SK-N-MC (cell line): ENCODE measurements around the gene FUT8.

Experiments used
- EZH2 ChIP-seq: fragments of 200-600 bp; sonication (generic); IDR thresholded peaks from one replicate; pipeline ENCODE4 v1.6.1; 2017; ENCODE audit warnings: antibody characterized with exemption
- FOXP2 ChIP-seq: optimal IDR thresholded peaks from 2 replicates; pipeline ENCODE3; 2011; ENCODE audit warnings: mild to moderate bottlenecking, moderate library complexity; ENCODE audit not compliant: insufficient read depth; ENCODE audit errors: extremely low read length, control extremely low read depth
- POLR2AphosphoS5 ChIP-seq: IDR thresholded peaks from 2 replicates; pipeline ENCODE4 v1.6.1; 2012; ENCODE audit warnings: mild to moderate bottlenecking, low read depth, low read length, borderline replicate concordance

DNA sequence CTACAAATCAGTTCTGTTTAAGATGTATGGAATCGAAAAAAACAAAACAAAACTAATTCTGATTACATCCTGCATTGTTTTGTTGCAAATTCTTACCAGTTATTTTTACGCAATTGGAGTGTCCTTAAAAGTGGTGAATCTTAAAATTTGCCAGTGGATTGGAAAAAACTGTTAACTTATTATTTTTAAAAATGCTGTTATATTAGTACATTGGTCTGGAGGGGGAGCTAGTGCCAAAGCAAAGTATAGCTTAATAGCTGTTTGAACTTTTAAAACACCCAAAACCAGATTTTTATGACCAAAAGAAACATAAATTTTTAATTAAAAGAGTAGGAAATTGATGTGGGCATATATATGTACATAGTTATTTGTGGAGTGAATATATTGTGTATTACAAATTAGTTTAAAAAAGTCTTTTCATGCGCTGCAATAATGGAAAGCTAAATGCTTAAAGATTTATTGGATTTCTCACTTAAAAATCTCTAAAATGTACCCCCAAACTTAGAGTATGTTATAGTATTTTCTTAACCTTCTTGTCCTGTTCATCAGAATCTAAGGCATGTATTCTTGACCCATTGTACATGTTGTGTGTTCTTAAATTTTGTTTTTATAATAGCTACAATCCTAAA lies 2.5 kb downstream of the FUT8 start:
- TF ChIP-seq POLR2AphosphoS5, result no peak
- no peak for TF ChIP-seq EZH2
- TF ChIP-seq FOXP2, result no peak
